GM23338 (cell line): ENCODE data around the gene RGS3.

Experiments
- CREB1 ChIP-seq: fragments of 250-450 bp; sonication (Bioruptor Pico); IDR thresholded peaks from 2 replicates; pipeline ENCODE4 v1.5.0; 2020; ENCODE audit warnings: low read depth, mild to moderate bottlenecking, moderate library complexity
- CTCF ChIP-seq, 2 experiments: fragments of 200-600 bp in 1 of 2; sonication (generic) in 1 of 2; conservative IDR thresholded peaks; 2 replicates each; pipeline versions ENCODE4 v1.5.1 to v1.6.1; 2016 to 2017; ENCODE audit warnings: antibody characterized with exemption in 2 of 2, low read depth in 2 of 2, mild to moderate bottlenecking in 2 of 2, moderate library complexity in 1 of 2
- ETS1 ChIP-seq: IDR thresholded peaks from 2 replicates; pipeline ENCODE4 v1.6.1; 2016; ENCODE audit warnings: antibody characterized with exemption
- EZH2 ChIP-seq: fragments of 200-600 bp; sonication (generic); IDR thresholded peaks from one replicate; pipeline ENCODE4 v1.8.0; 2017; ENCODE audit warnings: antibody characterized with exemption, mild to moderate bottlenecking, low read depth; ENCODE audit not compliant: unreplicated experiment
- EZH2phosphoT487 ChIP-seq: fragments of 200-600 bp; sonication (generic); IDR thresholded peaks from one replicate; pipeline ENCODE4 v1.8.1; 2018; ENCODE audit warnings: antibody characterized with exemption; ENCODE audit not compliant: unreplicated experiment
- NANOG ChIP-seq: IDR thresholded peaks from 2 replicates; pipeline ENCODE4 v1.6.1; 2016; ENCODE audit warnings: antibody characterized with exemption, borderline replicate concordance
- POLR2AphosphoS5 ChIP-seq: IDR thresholded peaks from 2 replicates; pipeline ENCODE4 v1.6.1; 2016; ENCODE audit warnings: antibody characterized with exemption, low read depth
- REST ChIP-seq: IDR thresholded peaks from one replicate; pipeline ENCODE4 v1.6.1; 2018; ENCODE audit warnings: antibody characterized with exemption; ENCODE audit not compliant: unreplicated experiment

- no peak for TF ChIP-seq CTCF (conservative IDR thresholded peaks at IDR 0.05; ENCODE audit: low read depth in 2 of 2)
- no peak for TF ChIP-seq EZH2phosphoT487
- TF ChIP-seq POLR2AphosphoS5 = no peak
- TF ChIP-seq REST = no peak
- TF ChIP-seq EZH2 = no peak
- no peak for TF ChIP-seq NANOG
- no peak for TF ChIP-seq CREB1 (CRISPR knock-in tag)
- TF ChIP-seq ETS1 = no peak
Measured at GRCh38 chr9:113590389-113590788, 126.9 kb downstream of the RGS3 start.
